Sigmoid colon (tissue), 7 donors: ENCODE results near the gene PRKCB. TPM values are rescaled to one million over a fixed set of nuclear protein-coding genes. Genes with fewer than 3 reads are reported as not detected.

Experiments
- DNase-seq: peaks from one replicate; pipeline ENCODE4 v3.0.0-alpha.2; 2019
- H3K27ac ChIP-seq, 4 donors: fragments of 200-600 bp; sonication (generic); one replicate each; pipeline ENCODE4 v1.5.1; 2016 to 2019; ENCODE audit warnings: mild to moderate bottlenecking in 1 of 4
- H3K27me3 ChIP-seq, 3 donors: fragments of 200-600 bp; sonication (generic); one replicate each; pipeline ENCODE4 v1.5.1; 2019; ENCODE audit warnings: mild to moderate bottlenecking in 1 of 3
- H3K36me3 ChIP-seq, 4 donors: fragments of 200-600 bp; sonication (generic); one replicate each; pipeline ENCODE4 v1.5.1; 2016 to 2019
- H3K4me1 ChIP-seq, 4 donors: fragments of 200-600 bp; sonication (generic); one replicate each; pipeline ENCODE4 v1.5.1; 2017 to 2019
- H3K4me3 ChIP-seq, 4 donors: fragments of 200-600 bp; sonication (generic); one replicate each; pipeline ENCODE4 v1.5.1; 2017 to 2019; ENCODE audit warnings: mild to moderate bottlenecking in 2 of 4, moderate library complexity in 1 of 4
- H3K9me3 ChIP-seq, 4 donors: fragments of 200-600 bp in 3 of 4; sonication (generic) in 3 of 4; one replicate each; pipeline versions ENCODE4 v1.5.1 to v1.6.1; 2013 to 2019
- EP300 ChIP-seq, 4 donors: sonication (generic); formaldehyde crosslinking; IDR thresholded peaks; one replicate each; pipeline ENCODE4 v1.6.1; 2017; ENCODE audit warnings: antibody characterized with exemption in 4 of 4
- POLR2A ChIP-seq, 2 donors: fragments of 450-650 bp; IDR thresholded peaks; one replicate each; pipeline ENCODE4 v1.6.1; 2016; ENCODE audit warnings: antibody characterized with exemption in 2 of 2, mild to moderate bottlenecking in 2 of 2, moderate library complexity in 2 of 2
- POLR2AphosphoS5 ChIP-seq, 4 donors: sonication (generic); formaldehyde crosslinking; IDR thresholded peaks; one replicate each; pipeline ENCODE4 v1.6.1; 2017; ENCODE audit warnings: antibody characterized with exemption in 4 of 4
- WGBS, 2 donors: extraction: QIAGEN DNeasy Blood & Tissue Kit; methylation state at CpG; one replicate each; pipeline ENCODE4 v1.1.7; 2013; 5-methylcytosine and 5-hydroxymethylcytosine counted together
- intact Hi-C: fragments of 100-400 bp; cut with DNase I; formaldehyde crosslinking; loops from one replicate; pipeline ENCODE4 v1.15.1; 2023
- polyA plus RNA-seq, 3 donors: library from polyadenylated mRNA; stranded (reverse); fragments of 200-250 nt; gene quantifications; one replicate each; pipeline ENCODE4 v1.2.3, GENCODE V29; 2013
- total RNA-seq, 4 donors: library from RNA; depleted of rRNA; stranded (reverse); fragments of >200 nt; gene quantifications; one replicate each; pipeline ENCODE4 v1.1.0, GENCODE V29; 2016
- TF ChIP-seq, protein P1 (sequence below), 4 experiments: fragments of 450-650 bp in 3 of 4; fragments of 200-600 bp in 1 of 4; IDR thresholded peaks; one replicate each; pipeline ENCODE4 v1.5.1; 2016 to 2019; ENCODE audit warnings: antibody characterized with exemption in 4 of 4, mild to moderate bottlenecking in 3 of 4, moderate library complexity in 2 of 4
- donor health status: healthy with polysubstance abuse.
- donor health status: Bipolar disorder and iron deficiency.
- donor health status: healthy.

The PRKCB gene
- total and polyA plus RNA-seq, 7 donors: 3.0 to 43.8 (median 21.4) TPM

DNA sequence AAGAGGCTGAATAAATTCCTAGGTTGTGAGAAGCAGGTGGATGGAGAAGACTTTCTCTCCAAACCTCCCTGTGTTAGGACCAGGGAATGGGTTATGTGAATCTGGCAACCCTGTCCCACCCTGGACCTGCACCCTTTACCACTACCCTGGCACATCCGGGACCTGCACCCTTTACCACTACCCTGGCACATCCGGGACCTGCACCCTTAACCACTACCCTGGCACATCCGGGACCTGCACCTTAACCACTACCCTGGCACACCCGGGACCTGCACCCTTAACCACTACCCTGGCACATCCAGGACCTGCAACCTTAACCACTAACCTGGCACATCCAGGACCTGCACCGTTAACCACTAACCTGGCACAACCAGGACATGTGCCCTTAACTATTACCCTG, 213.3 kb downstream of the PRKCB start:
- no peak for TF ChIP-seq EP300 (IDR thresholded peaks at IDR 0.05)
- TF ChIP-seq, protein P1, sequence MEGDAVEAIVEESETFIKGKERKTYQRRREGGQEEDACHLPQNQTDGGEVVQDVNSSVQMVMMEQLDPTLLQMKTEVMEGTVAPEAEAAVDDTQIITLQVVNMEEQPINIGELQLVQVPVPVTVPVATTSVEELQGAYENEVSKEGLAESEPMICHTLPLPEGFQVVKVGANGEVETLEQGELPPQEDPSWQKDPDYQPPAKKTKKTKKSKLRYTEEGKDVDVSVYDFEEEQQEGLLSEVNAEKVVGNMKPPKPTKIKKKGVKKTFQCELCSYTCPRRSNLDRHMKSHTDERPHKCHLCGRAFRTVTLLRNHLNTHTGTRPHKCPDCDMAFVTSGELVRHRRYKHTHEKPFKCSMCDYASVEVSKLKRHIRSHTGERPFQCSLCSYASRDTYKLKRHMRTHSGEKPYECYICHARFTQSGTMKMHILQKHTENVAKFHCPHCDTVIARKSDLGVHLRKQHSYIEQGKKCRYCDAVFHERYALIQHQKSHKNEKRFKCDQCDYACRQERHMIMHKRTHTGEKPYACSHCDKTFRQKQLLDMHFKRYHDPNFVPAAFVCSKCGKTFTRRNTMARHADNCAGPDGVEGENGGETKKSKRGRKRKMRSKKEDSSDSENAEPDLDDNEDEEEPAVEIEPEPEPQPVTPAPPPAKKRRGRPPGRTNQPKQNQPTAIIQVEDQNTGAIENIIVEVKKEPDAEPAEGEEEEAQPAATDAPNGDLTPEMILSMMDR (IDR thresholded peaks at IDR 0.05): no peak
- TF ChIP-seq POLR2A (IDR thresholded peaks at IDR 0.05): no peak
- TF ChIP-seq POLR2AphosphoS5 (IDR thresholded peaks at IDR 0.05): no peak
- no peaks in the 10 kb centered on the region for H3K4me1 ChIP-seq
- no peak for DNase-seq
- no peaks in the 10 kb centered on the region for H3K9me3 ChIP-seq
- no peak overlapping the region for H3K4me3 ChIP-seq
- 90 to 94% methylated on average over 5 of the region's 5 CpGs for WGBS, 2 donors
- H3K36me3 ChIP-seq: no peaks in the 10 kb centered on the region
- H3K27me3 ChIP-seq: no peaks in the 10 kb centered on the region
- intact Hi-C loops: no loop called here
- no peak overlapping the region for H3K27ac ChIP-seq

DNA sequence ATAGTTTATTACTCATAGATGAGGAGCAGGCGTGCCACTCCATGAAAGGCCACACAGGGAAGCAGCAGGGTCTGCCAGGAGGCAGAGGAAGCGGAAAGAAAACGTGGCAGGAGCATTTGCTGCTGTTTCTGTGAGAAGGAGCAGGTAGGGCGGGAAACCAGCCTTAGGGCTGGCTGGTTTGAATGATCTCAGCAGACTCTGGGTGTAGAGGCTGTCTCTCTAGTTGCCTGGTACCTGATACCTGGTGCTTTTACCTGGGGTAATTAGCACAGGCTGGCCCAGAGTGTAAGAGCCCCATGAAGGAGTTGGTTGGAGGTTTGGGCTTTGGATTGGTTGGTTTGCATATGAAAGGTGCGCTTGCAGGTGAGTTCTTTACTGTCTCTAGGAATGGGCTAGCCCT, 215.3 kb downstream of the PRKCB start:
- Histone ChIP-seq H3K4me1 (no peaks in the 10 kb centered on the region), H3K27ac (no peak overlapping the region), H3K36me3 (no peaks in the 10 kb centered on the region), H3K4me3 (no peak overlapping the region), H3K27me3 (no peaks in the 10 kb centered on the region), H3K9me3 (no peaks in the 10 kb centered on the region)
- intact Hi-C loops: no loop called here
- no peak for DNase-seq
- 61 to 70% methylated on average over 5 of the region's 5 CpGs for WGBS, 2 donors
- no peak for TF ChIP-seq POLR2A (IDR thresholded peaks at IDR 0.05)
- TF ChIP-seq POLR2AphosphoS5 (IDR thresholded peaks at IDR 0.05): no peak
- TF ChIP-seq, protein P1 (IDR thresholded peaks at IDR 0.05): no peak
- TF ChIP-seq EP300 (IDR thresholded peaks at IDR 0.05): no peak

DNA sequence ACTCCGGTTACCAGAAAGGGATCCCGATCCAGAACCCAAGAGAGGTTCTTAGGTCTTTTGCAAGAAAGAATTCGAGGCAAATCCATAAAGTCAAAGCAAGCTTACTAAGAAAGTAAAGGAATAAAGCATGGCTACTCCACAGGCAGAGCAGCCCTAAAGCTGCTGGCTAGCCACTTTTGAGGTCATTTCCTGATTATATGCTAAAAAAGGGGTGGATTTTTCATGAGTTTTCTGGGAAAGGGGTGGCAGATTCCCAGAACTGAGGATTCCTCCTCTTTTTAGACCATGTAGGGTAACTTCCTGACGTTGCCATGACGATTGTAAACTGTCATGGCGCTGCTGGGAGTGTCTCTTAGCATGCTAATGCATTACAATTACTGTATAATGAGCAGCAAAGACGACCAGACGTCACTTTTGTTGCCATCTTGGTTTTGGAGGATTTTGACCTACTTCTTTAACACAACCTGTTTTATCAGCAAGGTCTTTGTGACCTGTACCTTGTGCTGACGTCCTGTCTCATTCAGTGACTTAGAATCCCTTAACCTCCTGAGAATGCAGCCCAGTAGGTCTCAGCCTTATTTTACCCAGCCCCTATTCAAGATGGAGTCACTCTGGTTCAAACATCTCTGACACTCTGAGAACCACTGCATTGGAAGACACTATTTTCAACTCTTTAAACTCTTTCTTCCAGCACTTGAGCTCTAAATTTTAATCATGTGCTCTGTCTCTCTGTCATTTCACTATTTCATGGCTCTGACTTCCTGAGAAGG, 216.7 kb downstream of the PRKCB start:
- Histone ChIP-seq H3K9me3 (no peaks in the 10 kb centered on the region), H3K27me3 (no peaks in the 10 kb centered on the region), H3K4me3 (no peak overlapping the region), H3K36me3 (no peaks in the 10 kb centered on the region), H3K4me1 (no peaks in the 10 kb centered on the region), H3K27ac (no peak overlapping the region)
- intact Hi-C loops: no loop called here
- DNase-seq: no peak
- TF ChIP-seq, protein P1 (IDR thresholded peaks at IDR 0.05): no peak
- no peak for TF ChIP-seq POLR2A (IDR thresholded peaks at IDR 0.05)
- TF ChIP-seq EP300 (IDR thresholded peaks at IDR 0.05): no peak
- no peak for TF ChIP-seq POLR2AphosphoS5 (IDR thresholded peaks at IDR 0.05)
- WGBS, 2 donors: 70 to 81% methylated on average over 9 of the region's 9 CpGs

DNA sequence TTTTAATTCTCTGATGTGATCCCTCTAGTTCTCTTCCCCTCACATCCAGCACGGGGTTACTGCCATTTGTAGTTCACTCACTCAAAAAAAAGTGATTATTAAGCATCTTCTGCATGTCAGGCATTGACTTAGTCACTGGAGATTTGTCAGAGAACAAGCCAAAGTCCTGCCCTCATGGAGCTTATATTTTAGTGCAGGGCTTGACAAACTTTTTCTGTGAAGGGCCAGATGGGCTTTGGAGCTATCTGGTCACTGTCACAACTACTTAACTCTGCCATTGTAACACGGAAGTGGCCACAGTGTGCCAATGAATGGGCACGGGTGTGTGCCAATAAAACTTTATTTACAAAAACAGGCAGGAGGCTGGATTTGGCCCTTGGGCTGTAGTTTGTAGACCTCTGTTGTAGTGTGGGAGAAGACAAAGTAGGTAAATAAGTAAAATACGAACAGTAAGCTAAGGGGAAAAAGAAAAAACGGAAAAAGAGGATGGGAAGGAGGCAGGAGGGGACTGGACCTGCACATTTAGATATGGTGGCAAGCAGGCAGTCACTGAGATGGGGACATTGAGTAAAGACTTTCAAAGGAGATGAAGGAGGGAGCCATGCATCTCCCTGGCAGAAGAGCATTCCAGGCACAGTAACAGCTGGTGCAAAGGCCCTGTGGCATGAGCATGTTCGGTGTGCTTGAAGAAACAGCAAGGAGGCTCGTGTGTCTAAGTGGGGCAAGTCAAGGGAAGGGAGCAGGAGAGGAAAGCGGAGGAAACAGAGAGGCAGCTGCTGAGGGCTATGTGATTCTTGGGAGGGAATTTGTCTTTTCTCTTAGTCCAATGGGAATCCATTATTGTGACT, 217.5 kb downstream of the PRKCB start:
- no peak for DNase-seq
- H3K9me3 ChIP-seq: no peaks in the 10 kb centered on the region
- intact Hi-C loops: no loop called here
- H3K27me3 ChIP-seq: no peaks in the 10 kb centered on the region
- no peak overlapping the region for H3K4me3 ChIP-seq
- no peak overlapping the region for H3K27ac ChIP-seq
- TF ChIP-seq, protein P1 (IDR thresholded peaks at IDR 0.05): no peak
- TF ChIP-seq EP300 (IDR thresholded peaks at IDR 0.05): no peak
- TF ChIP-seq POLR2A (IDR thresholded peaks at IDR 0.05): no peak
- H3K4me1 ChIP-seq: no peaks in the 10 kb centered on the region
- H3K36me3 ChIP-seq: no peaks in the 10 kb centered on the region
- WGBS, 2 donors: 68 to 85% methylated on average over 8 of the region's 8 CpGs
